Dendritic cell treated with granulocyte-macrophage colony-stimulating factor and Interleukin-4, amounts not matched to agents 40 ng/mL and 50 ng/mL, for 4 days (primary cell): Measurements from ENCODE around the gene ALG2.
"Not testable (repeated sequence)": the region's sequence is repeated elsewhere in the genome, so short reads cannot be mapped to it uniquely, and the experiment has no call there.

Source experiments
- H3K27ac Mint-ChIP-seq: one replicate; pipeline ENCODE4 v1.8.0; 2022; ENCODE audit warnings: mild to moderate bottlenecking, mixed read lengths
- H3K27me3 Mint-ChIP-seq: one replicate; pipeline ENCODE4 v1.8.0; 2022; ENCODE audit warnings: mild to moderate bottlenecking, mixed read lengths
- H3K36me3 Mint-ChIP-seq: one replicate; pipeline ENCODE4 v1.8.0; 2022; ENCODE audit warnings: low read depth, mixed read lengths
- H3K4me1 Mint-ChIP-seq: one replicate; pipeline ENCODE4 v1.8.0; 2022; ENCODE audit warnings: low read depth, mixed read lengths
- H3K4me3 Mint-ChIP-seq: one replicate; pipeline ENCODE4 v1.8.0; 2022; ENCODE audit warnings: mild to moderate bottlenecking, moderate library complexity, mixed read lengths
- H3K9me3 Mint-ChIP-seq: one replicate; pipeline ENCODE4 v1.8.0; 2022; ENCODE audit warnings: mixed read lengths
- intact Hi-C: fragments of 100-400 bp; cut with micrococcal nuclease; formaldehyde crosslinking; loops from one replicate; pipeline ENCODE4 v1.15.0; 2022

ALG2 gene

DNA sequence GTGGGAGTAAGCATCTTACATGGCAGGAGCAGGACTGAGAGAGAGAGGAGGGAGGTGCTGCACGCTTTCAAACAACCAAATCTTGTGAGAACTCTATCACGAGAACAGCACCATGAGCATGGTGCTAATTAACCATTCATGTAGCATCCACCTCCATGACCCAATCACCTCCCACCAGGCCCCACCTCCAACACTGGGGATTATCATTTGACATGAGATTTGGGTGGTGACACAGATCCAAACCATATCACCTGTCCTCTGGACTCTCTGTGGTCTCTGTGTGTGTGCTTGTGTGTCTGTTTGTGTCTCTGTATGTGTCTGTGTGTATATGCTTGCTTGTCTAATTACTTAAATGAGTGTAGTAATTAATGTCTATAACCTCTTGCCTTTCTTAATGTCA is 31.4 kb upstream of the ALG2 start:
- H3K36me3 Mint-ChIP-seq: no peaks in the 10 kb centered on the region
- intact Hi-C loops: no loop called here
- H3K9me3 Mint-ChIP-seq: no peaks in the 10 kb centered on the region
- H3K27ac Mint-ChIP-seq: peak overlapping the region; percentile 6
- H3K27me3 Mint-ChIP-seq: peaks cover 4% of the 10 kb centered on the region
- no peak overlapping the region for H3K4me3 Mint-ChIP-seq
- H3K4me1 Mint-ChIP-seq: no peaks in the 10 kb centered on the region

- Mint-ChIP-seq H3K36me3 (no peaks in the 10 kb centered on the region), H3K9me3 (no peaks in the 10 kb centered on the region), H3K27me3 (peaks cover 4% of the 10 kb centered on the region), H3K4me1 (no peaks in the 10 kb centered on the region), H3K27ac (no peak overlapping the region), H3K4me3 (no peak overlapping the region)
- intact Hi-C loops: no loop called here
Measured at GRCh38 chr9:99251157-99251556, 29.4 kb upstream of the ALG2 start.

GRCh38 chr9:99249619-99250018 is 27.9 kb upstream of the ALG2 start:
- Mint-ChIP-seq H3K27me3 (peaks cover 4% of the 10 kb centered on the region), H3K4me3 (no peak overlapping the region), H3K36me3 (no peaks in the 10 kb centered on the region), H3K9me3 (no peaks in the 10 kb centered on the region), H3K4me1 (peaks cover 4% of the 10 kb centered on the region), H3K27ac (no peak overlapping the region)
- intact Hi-C loops: no loop called here

DNA sequence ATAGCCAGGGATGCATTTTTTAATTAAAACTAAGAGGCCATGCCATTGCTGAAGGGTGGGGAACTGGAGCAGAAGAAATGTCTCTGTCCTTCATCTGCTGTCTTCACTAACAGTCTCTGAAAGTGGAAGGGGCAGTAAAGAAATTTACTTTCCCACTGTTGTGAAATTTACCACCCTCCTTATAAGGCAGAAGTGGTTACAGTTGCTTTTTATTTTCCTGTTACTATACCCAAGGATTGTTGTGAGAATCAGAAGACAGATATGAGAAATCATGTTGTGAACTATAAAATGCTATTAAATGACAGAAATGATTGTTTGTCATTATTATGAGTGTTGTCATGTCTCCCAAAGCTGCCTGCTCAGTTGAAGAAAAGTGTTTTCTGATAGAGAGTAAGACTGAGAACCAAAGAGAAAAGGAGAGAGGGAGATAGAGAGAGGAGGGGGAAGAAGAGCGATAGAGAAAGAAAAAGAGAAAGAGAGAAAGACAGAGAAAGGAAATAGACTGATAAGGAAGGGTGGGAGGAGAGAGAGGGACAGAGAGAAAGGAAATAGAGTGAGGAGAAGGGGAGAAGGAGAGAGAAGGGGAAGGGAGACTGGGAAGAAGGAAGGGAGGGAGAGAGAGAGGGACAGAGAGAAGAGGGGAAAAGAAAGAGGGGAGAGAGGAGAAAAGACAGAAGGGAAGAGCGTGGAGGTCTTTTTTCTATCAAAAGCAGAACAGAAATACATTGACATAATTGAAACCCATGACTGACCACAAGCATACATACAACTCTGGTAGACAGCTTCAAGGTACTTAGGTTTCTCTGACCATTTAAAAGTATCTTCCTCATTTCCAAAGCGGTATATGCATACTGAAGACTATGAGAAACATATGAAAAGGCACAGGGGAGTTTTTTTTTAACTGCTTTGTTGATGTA is 22.9 kb upstream of the ALG2 start:
- Mint-ChIP-seq H3K36me3 (peaks cover 14% of the 10 kb centered on the region), H3K9me3 (no peaks in the 10 kb centered on the region), H3K4me3 (no peak overlapping the region), H3K4me1 (peaks cover 13% of the 10 kb centered on the region), H3K27ac (peak overlapping the region; percentile 66), H3K27me3 (peaks cover 2% of the 10 kb centered on the region)
- intact Hi-C loops: no loop called here

- H3K36me3 Mint-ChIP-seq: peaks cover 33% of the 10 kb centered on the region
- H3K27ac Mint-ChIP-seq: no peak overlapping the region
Measured at GRCh38 chr9:99241106-99241505, 19.4 kb upstream of the ALG2 start.

DNA sequence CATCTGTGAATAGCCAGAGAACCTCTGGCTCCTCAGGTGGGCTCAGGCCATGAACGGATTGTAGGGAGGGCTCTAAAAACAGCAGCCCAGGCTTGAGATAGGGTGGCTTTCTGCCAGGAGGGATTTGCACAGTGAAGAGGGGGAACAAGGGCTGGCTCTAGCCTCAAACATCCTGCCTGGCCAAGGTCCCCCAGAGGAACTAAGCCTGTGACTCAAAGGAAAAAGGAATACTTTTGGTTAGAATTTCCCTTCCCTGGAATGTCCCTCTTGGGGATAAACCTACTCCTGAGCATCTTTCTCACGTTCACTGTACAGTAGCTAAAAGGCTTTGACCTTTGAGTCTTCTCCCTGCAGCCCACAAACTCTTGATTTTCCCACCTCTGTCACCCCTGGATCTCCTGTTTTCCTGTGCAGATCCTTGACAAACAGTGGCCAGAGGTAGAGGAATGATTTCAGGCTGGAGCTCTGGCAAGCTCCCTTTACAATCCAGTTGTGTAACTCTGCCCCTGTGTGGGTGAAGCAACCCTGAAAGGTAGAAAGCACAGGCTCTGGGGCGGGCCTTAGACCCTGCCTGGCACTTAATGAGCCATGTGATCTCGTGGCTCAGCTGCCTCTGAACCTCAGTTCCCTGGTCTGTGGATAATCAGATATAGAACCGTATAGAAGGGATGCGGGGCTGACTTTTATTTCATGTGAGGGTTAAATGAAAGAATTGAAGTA is 17.8 kb upstream of the ALG2 start:
- Mint-ChIP-seq H3K4me3 (no peak overlapping the region), H3K36me3 (peaks cover 33% of the 10 kb centered on the region), H3K27ac (no peak overlapping the region), H3K4me1 (peaks cover 21% of the 10 kb centered on the region), H3K9me3 (no peaks in the 10 kb centered on the region), H3K27me3 (no peaks in the 10 kb centered on the region)
- intact Hi-C loops: no loop called here

More at GRCh38 chr9:99241106-99241505, 19.4 kb upstream of the ALG2 start:
- Mint-ChIP-seq H3K4me3 (no peak overlapping the region), H3K4me1 (peaks cover 15% of the 10 kb centered on the region), H3K9me3 (no peaks in the 10 kb centered on the region), H3K27me3 (no peaks in the 10 kb centered on the region)
- intact Hi-C loops: no loop called here

GRCh38 chr9:99238331-99238730 is 16.6 kb upstream of the ALG2 start:
- H3K9me3 Mint-ChIP-seq: no peaks in the 10 kb centered on the region
- no peak overlapping the region for H3K27ac Mint-ChIP-seq
- H3K36me3 Mint-ChIP-seq: peaks cover 40% of the 10 kb centered on the region
- intact Hi-C loops: no loop called here
- H3K4me3 Mint-ChIP-seq: no peak overlapping the region
- H3K27me3 Mint-ChIP-seq: no peaks in the 10 kb centered on the region
- peaks cover 14% of the 10 kb centered on the region for H3K4me1 Mint-ChIP-seq

- intact Hi-C loops, H3K27ac Mint-ChIP-seq, H3K4me3 Mint-ChIP-seq, H3K9me3 Mint-ChIP-seq, H3K27me3 Mint-ChIP-seq: not testable (repeated sequence)
- Mint-ChIP-seq H3K4me1 (peaks cover 14% of the 10 kb centered on the region), H3K36me3 (peaks cover 44% of the 10 kb centered on the region)
Measured at GRCh38 chr9:99237849-99238248, 16.1 kb upstream of the ALG2 start.

GRCh38 chr9:99237356-99237755 is 15.6 kb upstream of the ALG2 start:
- no peaks in the 10 kb centered on the region for H3K27me3 Mint-ChIP-seq
- no peaks in the 10 kb centered on the region for H3K9me3 Mint-ChIP-seq
- intact Hi-C loops: no loop called here
- peaks cover 14% of the 10 kb centered on the region for H3K4me1 Mint-ChIP-seq
- peaks cover 49% of the 10 kb centered on the region for H3K36me3 Mint-ChIP-seq
- no peak overlapping the region for H3K4me3 Mint-ChIP-seq
- no peak overlapping the region for H3K27ac Mint-ChIP-seq

GRCh38 chr9:99235926-99236634 is 14.3 kb upstream of the ALG2 start:
- Mint-ChIP-seq H3K27me3 (no peaks in the 10 kb centered on the region), H3K4me3 (no peak overlapping the region), H3K4me1 (peaks cover 14% of the 10 kb centered on the region), H3K27ac (no peak overlapping the region), H3K9me3 (no peaks in the 10 kb centered on the region), H3K36me3 (peaks cover 55% of the 10 kb centered on the region)
- intact Hi-C loops: no loop called here

DNA sequence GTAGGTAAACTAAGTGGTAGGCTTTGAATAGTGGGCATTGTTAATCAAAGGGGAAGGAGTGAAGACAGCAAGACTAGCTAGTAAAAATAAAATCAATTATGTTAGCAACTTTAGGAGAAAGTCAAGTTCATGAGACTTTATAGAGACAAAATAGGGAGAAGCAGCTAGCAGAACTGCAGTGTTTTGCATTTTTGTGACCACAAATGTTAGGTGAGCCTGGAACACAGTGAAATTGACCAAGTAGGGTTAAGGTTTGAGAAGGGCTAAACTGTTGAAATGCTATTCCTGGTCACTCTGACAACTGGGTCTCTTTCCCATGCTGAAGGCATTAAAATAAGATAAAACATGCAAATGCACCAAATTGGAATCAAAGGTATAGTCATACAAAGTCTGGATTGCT is 13.3 kb upstream of the ALG2 start:
- Mint-ChIP-seq H3K27ac (no peak overlapping the region), H3K27me3 (no peaks in the 10 kb centered on the region), H3K36me3 (peaks cover 59% of the 10 kb centered on the region), H3K4me1 (peaks cover 14% of the 10 kb centered on the region), H3K4me3 (no peak overlapping the region), H3K9me3 (no peaks in the 10 kb centered on the region)
- intact Hi-C loops: no loop called here

DNA sequence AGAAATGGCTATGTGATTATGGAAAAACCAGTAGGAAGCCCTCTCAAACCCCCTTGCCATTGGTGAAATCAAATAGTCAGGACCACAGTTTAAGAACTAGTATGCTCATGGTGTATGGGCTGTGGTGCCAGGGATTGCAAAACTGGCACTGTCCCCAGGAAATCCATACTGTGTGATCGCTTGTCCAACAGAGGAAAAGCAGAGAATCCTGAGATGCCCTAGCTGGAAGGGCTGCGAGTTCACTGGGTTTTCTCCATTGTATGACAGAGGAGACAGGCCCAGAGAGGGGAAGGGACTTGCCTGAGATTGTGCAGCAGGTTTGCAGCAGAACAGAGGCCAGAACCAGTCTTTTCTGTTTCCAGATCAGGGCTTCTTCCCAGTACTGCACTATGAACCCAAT is 12.9 kb upstream of the ALG2 start:
- intact Hi-C loops: no loop called here
- no peak overlapping the region for H3K27ac Mint-ChIP-seq
- no peaks in the 10 kb centered on the region for H3K9me3 Mint-ChIP-seq

DNA sequence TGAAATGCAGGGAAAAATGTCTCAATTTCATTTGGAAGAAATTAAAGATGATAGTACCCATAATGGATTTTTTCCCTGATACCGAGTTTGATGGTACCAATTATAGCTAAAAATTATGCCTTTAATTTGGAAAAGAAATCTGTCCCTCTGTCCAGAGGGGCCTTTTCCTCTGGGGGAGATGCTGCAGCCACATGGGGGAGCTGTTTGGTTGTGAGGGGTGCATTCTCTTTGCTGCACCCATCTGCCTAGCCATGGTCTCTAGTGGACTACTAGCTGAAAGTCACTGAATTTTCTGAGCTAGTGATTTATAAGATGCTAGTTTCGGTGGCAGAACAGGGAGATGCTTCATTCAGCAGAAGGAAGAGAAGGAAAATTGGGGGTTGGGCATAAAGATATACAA is 10.0 kb upstream of the ALG2 start:
- Mint-ChIP-seq H3K4me3 (no peak overlapping the region), H3K27me3 (no peaks in the 10 kb centered on the region), H3K9me3 (no peaks in the 10 kb centered on the region), H3K36me3 (peaks cover 64% of the 10 kb centered on the region), H3K4me1 (peaks cover 14% of the 10 kb centered on the region), H3K27ac (no peak overlapping the region)
- intact Hi-C loops: no loop called here

More for the DNA sequence above, 12.9 kb upstream of the ALG2 start:
- Mint-ChIP-seq H3K36me3 (peaks cover 60% of the 10 kb centered on the region), H3K27me3 (no peaks in the 10 kb centered on the region), H3K4me3 (no peak overlapping the region), H3K4me1 (peaks cover 14% of the 10 kb centered on the region)

DNA sequence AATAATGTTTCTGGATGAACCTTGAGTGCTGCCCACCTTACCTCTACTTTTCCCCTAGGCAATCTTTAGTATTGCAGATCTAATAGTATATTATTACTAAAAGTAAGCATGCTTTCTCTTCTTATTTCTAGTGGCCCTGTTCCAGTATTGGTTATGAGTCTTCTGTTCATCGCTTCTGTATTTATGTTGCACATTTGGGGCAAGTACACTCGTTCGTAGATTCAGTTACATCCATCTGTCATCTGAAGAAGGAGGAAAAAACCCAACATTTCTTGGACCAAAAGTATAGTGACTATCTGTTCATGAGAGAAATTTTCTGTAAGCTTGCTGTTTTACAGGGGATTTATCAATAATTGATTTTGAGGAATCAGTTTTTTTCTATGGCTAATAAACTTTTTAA is 8.5 kb upstream of the ALG2 start:
- intact Hi-C loops: no loop called here
- H3K4me1 Mint-ChIP-seq: peaks cover 21% of the 10 kb centered on the region
- peaks cover 79% of the 10 kb centered on the region for H3K36me3 Mint-ChIP-seq
- H3K27ac Mint-ChIP-seq: no peak overlapping the region
- no peak overlapping the region for H3K4me3 Mint-ChIP-seq
- H3K27me3 Mint-ChIP-seq: no peaks in the 10 kb centered on the region
- H3K9me3 Mint-ChIP-seq: no peaks in the 10 kb centered on the region
